Psoas muscle (tissue), 8 donors: Measurements from ENCODE around the gene TGM2. TPM values are rescaled to one million over a fixed set of nuclear protein-coding genes. Genes with fewer than 3 reads are reported as not detected.

ENCODE experiments used
- ATAC-seq, 4 donors: fragments of 200-7000 bp; cut with Tn5 transposase; one replicate each; pipeline ENCODE4 v1.9.1; 2020; ENCODE audit warnings: moderate library complexity in 3 of 4, mild to moderate bottlenecking in 2 of 4
- DNase-seq, 2 donors: peaks; one replicate each; pipeline ENCODE4 v3.0.0-alpha.2; 2020
- H3K27ac ChIP-seq: fragments of 200-600 bp; one replicate; pipeline ENCODE4 v1.8.0; 2022
- H3K27me3 ChIP-seq, 3 donors: fragments of 200-600 bp in 1 of 3; one replicate each; pipeline versions ENCODE4 v1.6.1 to v1.8.0; 2013 to 2022; ENCODE audit warnings: low read length in 2 of 3, mild to moderate bottlenecking in 2 of 3, moderate library complexity in 1 of 3; ENCODE audit not compliant: insufficient read depth in 3 of 3
- H3K36me3 ChIP-seq, 2 donors: fragments of 200-600 bp in 1 of 2; one replicate each; pipeline versions ENCODE4 v1.6.1 to v1.8.0; 2013 to 2022; ENCODE audit warnings: low read depth in 1 of 2, mild to moderate bottlenecking in 1 of 2, moderate library complexity in 1 of 2; ENCODE audit not compliant: insufficient read depth in 1 of 2
- H3K4me1 ChIP-seq: fragments of 200-600 bp; one replicate; pipeline ENCODE4 v1.8.0; 2022
- H3K4me3 ChIP-seq: fragments of 200-600 bp; one replicate; pipeline ENCODE4 v1.8.0; 2022; ENCODE audit warnings: mild to moderate bottlenecking
- H3K9me3 ChIP-seq: fragments of 200-600 bp; one replicate; pipeline ENCODE4 v1.8.0; 2022
- CTCF ChIP-seq: fragments of 200-600 bp; IDR thresholded peaks from one replicate; pipeline ENCODE4 v1.8.0; 2022; ENCODE audit warnings: antibody characterized with exemption
- WGBS, 3 donors: extraction: QIAGEN DNeasy Blood & Tissue Kit; methylation state at CpG; one replicate each; pipeline versions ENCODE4 v1.1.6 to v1.1.7; 2013; 5-methylcytosine and 5-hydroxymethylcytosine counted together
- intact Hi-C, 2 donors: fragments of 100-400 bp; cut with DNase I; formaldehyde crosslinking; loops; one replicate each; pipeline versions ENCODE4 v1.11.0 to v1.14.2; 2022
- polyA plus RNA-seq, 3 donors: library from polyadenylated mRNA; stranded (reverse); fragments of 200-250 nt; gene quantifications; one replicate each; pipeline ENCODE4 v1.2.3, GENCODE V29; 2013
- total RNA-seq, 4 donors: library from RNA; stranded (reverse); fragmentation: NEBNext Ultra II Directional in 2 of 4; extraction: Animal tissue kit (Norgen Biotek cat#: 25700) in 2 of 4; gene quantifications; one replicate each; pipeline versions ENCODE4 v1.2.1 to v1.2.4, GENCODE V29; 2021 to 2023
- donor health status: healthy with polysubstance abuse.
- donor health status: DM: no; HTN: no; CAD: no; lungs with moderate emphysema.
- donor health status: Bipolar disorder and iron deficiency.
- donor health status: healthy.
- donor health status: DM: yes; HTN: yes; CAD: no.
- donor health status: DM: no; HTN: no; CAD: no.
- donor health status: DM: no; HTN: no; CAD: no.
- donor health status: DM: yes; HTN: yes; CAD: no.

TGM2 gene
- total and polyA plus RNA-seq, 7 donors: 23.6 to 235 (median 117) TPM

GRCh38 chr20:38156280-38156679 lies 8.8 kb downstream of the TGM2 start:
- no peaks in the 10 kb centered on the region for H3K9me3 ChIP-seq
- no peaks in the 10 kb centered on the region for H3K27me3 ChIP-seq
- WGBS, 3 donors: 73 to 93% (median 78%) methylated on average over 6 of the region's 6 CpGs
- ATAC-seq: no peak
- TF ChIP-seq CTCF: no peak
- peaks cover 2 to 78% of the 10 kb centered on the region in 2 donors for H3K36me3 ChIP-seq
- peak overlapping the region; percentile 63 for H3K27ac ChIP-seq
- intact Hi-C loops: no loop called here
- peaks cover 27% of the 10 kb centered on the region for H3K4me1 ChIP-seq
- no peak overlapping the region for H3K4me3 ChIP-seq
- DNase-seq: no peak

- H3K27ac ChIP-seq: peak overlapping the region; percentile 63
- no peak for TF ChIP-seq CTCF
- no peak overlapping the region for H3K4me3 ChIP-seq
- peaks cover 2 to 80% of the 10 kb centered on the region in 2 donors for H3K36me3 ChIP-seq
- 91 to 94% (median 93%) methylated on average over 13 of the region's 13 CpGs for WGBS, 3 donors
- intact Hi-C loops: no loop called here
- ATAC-seq: no peak
- H3K9me3 ChIP-seq: no peaks in the 10 kb centered on the region
- no peaks in the 10 kb centered on the region for H3K27me3 ChIP-seq
- DNase-seq: no peak
- H3K4me1 ChIP-seq: peaks cover 27% of the 10 kb centered on the region
These were observed 9.3 kb downstream of the TGM2 start for GRCh38 chr20:38155811-38156210.

GRCh38 chr20:38153401-38153800 lies 11.7 kb downstream of the TGM2 start:
- H3K4me1 ChIP-seq: peaks cover 27% of the 10 kb centered on the region
- H3K27me3 ChIP-seq: no peaks in the 10 kb centered on the region
- H3K4me3 ChIP-seq: no peak overlapping the region
- no peaks in the 10 kb centered on the region for H3K9me3 ChIP-seq
- H3K27ac ChIP-seq: peak overlapping the region; percentile 16
- no peak for TF ChIP-seq CTCF
- no peak for ATAC-seq
- intact Hi-C loops: no loop called here
- 93 to 96% (median 96%) methylated on average over 5 of the region's 5 CpGs for WGBS, 3 donors
- H3K36me3 ChIP-seq: peaks cover 2 to 81% of the 10 kb centered on the region in 2 donors
- DNase-seq: no peak

GRCh38 chr20:38152621-38153221 lies 12.3 kb downstream of the TGM2 start:
- DNase-seq: peak; percentile 84 to 87
- WGBS, 3 donors: 57 to 69% (median 61%) methylated on average over 19 to 22 of the region's 22 CpGs
- intact Hi-C loops: no loop called here
- TF ChIP-seq CTCF: no peak
- Histone ChIP-seq H3K4me3 (no peak overlapping the region), H3K27ac (peak overlapping the region; percentile 66), H3K36me3 (peaks cover 2 to 84% of the 10 kb centered on the region in 2 donors), H3K4me1 (peaks cover 22% of the 10 kb centered on the region), H3K27me3 (no peaks in the 10 kb centered on the region), H3K9me3 (no peaks in the 10 kb centered on the region)
- ATAC-seq: peak in 3 of 4 donors; percentile 18 to 39 (median 32)

GRCh38 chr20:38152175-38152620 lies 12.9 kb downstream of the TGM2 start:
- H3K36me3 ChIP-seq: peaks cover 2 to 89% of the 10 kb centered on the region in 2 donors
- 29 to 47% (median 33%) methylated on average over 7 of the region's 7 CpGs for WGBS, 3 donors
- peak overlapping the region; percentile 18 for H3K4me3 ChIP-seq
- no peak for DNase-seq
- peaks cover 17% of the 10 kb centered on the region for H3K4me1 ChIP-seq
- peak overlapping the region; percentile 66 for H3K27ac ChIP-seq
- no peak for TF ChIP-seq CTCF
- no peaks in the 10 kb centered on the region for H3K27me3 ChIP-seq
- intact Hi-C loops: no loop called here
- H3K9me3 ChIP-seq: no peaks in the 10 kb centered on the region
- ATAC-seq: peak in 1 of 4 donors; percentile 14
